ENCODE measurements around the gene C11orf97. TPM values are rescaled to one million over a fixed set of nuclear protein-coding genes. Genes with fewer than 3 reads are reported as not detected.

The C11orf97 gene
- total RNA-seq, 1 experiment from 2014 or later, result not detected

DNA sequence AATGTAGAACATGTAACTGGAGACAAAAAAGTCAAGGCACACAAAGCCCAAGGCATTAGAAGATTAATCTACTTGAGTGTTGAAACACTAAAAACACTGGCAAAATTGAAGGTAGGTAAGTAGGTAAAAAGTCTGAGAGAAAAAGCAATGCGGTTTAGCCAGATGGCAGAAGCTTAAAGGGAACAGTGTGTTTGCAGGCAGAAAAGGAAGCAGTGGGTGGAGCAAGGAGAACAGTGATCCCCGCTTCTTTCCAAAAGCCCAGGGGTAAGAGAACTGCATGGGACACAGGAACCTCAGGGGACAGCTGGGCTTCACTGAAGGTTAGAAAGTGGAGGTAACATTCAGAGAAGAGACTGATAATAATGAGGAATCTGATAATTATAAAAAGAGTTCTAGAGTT is 34.6 kb upstream of the C11orf97 start:
- Histone ChIP-seq H3K4me1 (ENCODE audit: insufficient read depth, low read length, poor library complexity, severe bottlenecking) (no peaks in the 10 kb centered on the region), H3K27me3 (replicated peaks; ENCODE audit: insufficient read depth, low read depth, low read length, poor library complexity) (no peaks in the 10 kb centered on the region), H3K4me3 (ENCODE audit: low read depth, low read length, poor library complexity, severe bottlenecking) (no peak overlapping the region), H3K9me3 (ENCODE audit: low read depth, low read length, poor library complexity, severe bottlenecking) (no peaks in the 10 kb centered on the region), H3K27ac (ENCODE audit: low read depth, low read length, poor library complexity, severe bottlenecking) (no peak overlapping the region), H3K36me3 (ENCODE audit: insufficient read depth, low read length, poor library complexity, severe bottlenecking) (peaks cover 19% of the 10 kb centered on the region)
- intact Hi-C loops (cut with micrococcal nuclease; ENCODE audit: unreplicated experiment), result no loop called here
- CTCF ChIA-PET, result no interaction called here
- BruUV-seq (replicated peaks), result no TSS peak
- no peak for DNase-seq (ENCODE audit: low spot score)
- POLR2A ChIA-PET (ENCODE audit: low non-redundant PET), result no interaction called here
- TF ChIP-seq, protein P1, sequence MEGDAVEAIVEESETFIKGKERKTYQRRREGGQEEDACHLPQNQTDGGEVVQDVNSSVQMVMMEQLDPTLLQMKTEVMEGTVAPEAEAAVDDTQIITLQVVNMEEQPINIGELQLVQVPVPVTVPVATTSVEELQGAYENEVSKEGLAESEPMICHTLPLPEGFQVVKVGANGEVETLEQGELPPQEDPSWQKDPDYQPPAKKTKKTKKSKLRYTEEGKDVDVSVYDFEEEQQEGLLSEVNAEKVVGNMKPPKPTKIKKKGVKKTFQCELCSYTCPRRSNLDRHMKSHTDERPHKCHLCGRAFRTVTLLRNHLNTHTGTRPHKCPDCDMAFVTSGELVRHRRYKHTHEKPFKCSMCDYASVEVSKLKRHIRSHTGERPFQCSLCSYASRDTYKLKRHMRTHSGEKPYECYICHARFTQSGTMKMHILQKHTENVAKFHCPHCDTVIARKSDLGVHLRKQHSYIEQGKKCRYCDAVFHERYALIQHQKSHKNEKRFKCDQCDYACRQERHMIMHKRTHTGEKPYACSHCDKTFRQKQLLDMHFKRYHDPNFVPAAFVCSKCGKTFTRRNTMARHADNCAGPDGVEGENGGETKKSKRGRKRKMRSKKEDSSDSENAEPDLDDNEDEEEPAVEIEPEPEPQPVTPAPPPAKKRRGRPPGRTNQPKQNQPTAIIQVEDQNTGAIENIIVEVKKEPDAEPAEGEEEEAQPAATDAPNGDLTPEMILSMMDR (conservative IDR thresholded peaks at IDR 0.05; ENCODE audit: low read depth, low read length), result no peak
- no peak for TF ChIP-seq EZH2 (IDR thresholded peaks at IDR 0.05; ENCODE audit: borderline replicate concordance, low read depth, low read length, poor library complexity, severe bottlenecking)

DNA sequence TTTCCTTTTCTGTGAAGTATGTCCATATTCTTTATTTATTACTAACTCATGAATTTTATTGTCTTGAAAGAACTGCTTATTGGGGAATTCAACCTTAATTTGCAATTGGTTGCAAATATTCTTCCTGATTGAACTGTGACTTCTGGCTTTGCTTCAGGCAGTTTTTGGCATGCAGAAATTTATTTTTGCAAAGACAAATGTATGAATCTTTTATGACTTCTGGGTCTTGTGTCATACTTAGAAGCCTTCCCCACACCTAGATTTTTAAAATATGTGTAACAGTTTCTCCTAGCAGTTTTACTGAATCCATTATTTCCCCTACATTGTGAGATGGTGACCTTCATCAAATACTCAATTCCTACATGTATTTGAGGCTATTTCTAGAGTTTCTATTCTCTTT is 30.9 kb upstream of the C11orf97 start:
- ChIA-PET CTCF (no interaction called here), POLR2A (ENCODE audit: low non-redundant PET) (no interaction called here)
- intact Hi-C loops (cut with micrococcal nuclease; ENCODE audit: unreplicated experiment), result no loop called here
- no peaks in the 10 kb centered on the region for H3K27me3 ChIP-seq (replicated peaks; ENCODE audit: insufficient read depth, low read depth, low read length, poor library complexity)
- TF ChIP-seq EZH2 (IDR thresholded peaks at IDR 0.05; ENCODE audit: borderline replicate concordance, low read depth, low read length, poor library complexity, severe bottlenecking), result no peak
- TF ChIP-seq, protein P1 (conservative IDR thresholded peaks at IDR 0.05; ENCODE audit: low read depth, low read length), result no peak
- no peak for DNase-seq (ENCODE audit: low spot score)
- no peaks in the 10 kb centered on the region for H3K4me1 ChIP-seq (ENCODE audit: insufficient read depth, low read length, poor library complexity, severe bottlenecking)
- H3K27ac ChIP-seq (ENCODE audit: low read depth, low read length, poor library complexity, severe bottlenecking), result no peak overlapping the region
- peaks cover 47% of the 10 kb centered on the region for H3K36me3 ChIP-seq (ENCODE audit: insufficient read depth, low read length, poor library complexity, severe bottlenecking)
- BruUV-seq (replicated peaks), result no TSS peak
- no peaks in the 10 kb centered on the region for H3K9me3 ChIP-seq (ENCODE audit: low read depth, low read length, poor library complexity, severe bottlenecking)
- H3K4me3 ChIP-seq (ENCODE audit: low read depth, low read length, poor library complexity, severe bottlenecking), result no peak overlapping the region

DNA sequence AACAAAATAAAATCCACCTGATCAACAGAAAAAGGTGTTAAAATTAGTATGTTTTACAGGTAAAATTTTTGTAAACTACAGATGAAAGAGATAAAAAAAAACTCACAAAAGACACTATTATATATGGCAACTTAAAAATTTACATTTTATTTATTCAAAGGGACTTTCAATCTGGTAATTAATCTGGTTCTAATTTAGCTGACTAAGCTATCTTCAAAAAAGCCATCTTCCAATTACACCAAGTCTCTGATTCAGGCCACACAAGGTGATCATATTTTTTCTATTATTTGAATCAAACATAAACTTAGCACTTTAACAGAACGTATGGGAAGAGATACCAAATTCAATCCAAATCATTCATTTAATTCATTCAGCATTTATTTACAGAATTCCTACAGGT is 26.2 kb upstream of the C11orf97 start:
- Histone ChIP-seq H3K4me1 (ENCODE audit: insufficient read depth, low read length, poor library complexity, severe bottlenecking) (no peaks in the 10 kb centered on the region), H3K27ac (ENCODE audit: low read depth, low read length, poor library complexity, severe bottlenecking) (no peak overlapping the region), H3K27me3 (replicated peaks; ENCODE audit: insufficient read depth, low read depth, low read length, poor library complexity) (no peaks in the 10 kb centered on the region), H3K36me3 (ENCODE audit: insufficient read depth, low read length, poor library complexity, severe bottlenecking) (peaks cover 67% of the 10 kb centered on the region), H3K9me3 (ENCODE audit: low read depth, low read length, poor library complexity, severe bottlenecking) (no peaks in the 10 kb centered on the region), H3K4me3 (ENCODE audit: low read depth, low read length, poor library complexity, severe bottlenecking) (no peak overlapping the region)
- no peak for DNase-seq (ENCODE audit: low spot score)
- no TSS peak for BruUV-seq (replicated peaks)
- TF ChIP-seq, protein P1 (conservative IDR thresholded peaks at IDR 0.05; ENCODE audit: low read depth, low read length), result no peak
- TF ChIP-seq EZH2 (IDR thresholded peaks at IDR 0.05; ENCODE audit: borderline replicate concordance, low read depth, low read length, poor library complexity, severe bottlenecking), result no peak
- ChIA-PET CTCF (no interaction called here), POLR2A (ENCODE audit: low non-redundant PET) (no interaction called here)
- intact Hi-C loops (cut with micrococcal nuclease; ENCODE audit: unreplicated experiment), result no loop called here

Measured in A673 (cell line).